H1 (cell line): ENCODE data around the gene DICER1. TPM values are rescaled to one million over a fixed set of nuclear protein-coding genes. Genes with fewer than 3 reads are reported as not detected.

Experiments used
- BCL11A ChIP-seq, 2 experiments: IDR thresholded peaks; one replicate each; pipeline ENCODE4 v1.6.1; 2011; ENCODE audit warnings: low read depth in 2 of 2, low read length in 2 of 2, mild to moderate bottlenecking in 2 of 2
- EP300 ChIP-seq, 2 experiments: IDR thresholded peaks; 1 replicate in 1 of 2; 2 replicates in 1 of 2; pipeline ENCODE4 v1.6.1; 2011 to 2012; ENCODE audit warnings: low read depth in 2 of 2, low read length in 2 of 2, mild to moderate bottlenecking in 2 of 2, borderline replicate concordance in 1 of 2, inconsistent platforms in 1 of 2, moderate library complexity in 1 of 2
- EZH2 ChIP-seq: fragments of 200-600 bp; sonication (generic); IDR thresholded peaks from 2 replicates; pipeline ENCODE4 v1.7.1; 2012; ENCODE audit warnings: low read depth, mild to moderate bottlenecking, moderate library complexity, low read length, inconsistent platforms; ENCODE audit not compliant: severe bottlenecking
- NANOG ChIP-seq: IDR thresholded peaks from 2 replicates; pipeline ENCODE4 v1.6.1; 2011; ENCODE audit warnings: low read length, low read depth, mild to moderate bottlenecking, inconsistent platforms; ENCODE audit not compliant: insufficient read depth, poor library complexity, severe bottlenecking
- SP1 ChIP-seq: IDR thresholded peaks from 2 replicates; pipeline ENCODE4 v1.6.1; 2011; ENCODE audit warnings: low read depth, low read length
- polyA plus RNA-seq, 7 experiments: library from polyadenylated mRNA; depleted of rRNA in 3 of 7; stranded (reverse) in 5 of 7; unstranded in 2 of 7; fragments of >200 nt in 5 of 7; fragments of 200-250 nt in 2 of 7; gene quantifications; 1 replicate in 5 of 7; 2 replicates in 1 of 7; 4 replicates in 1 of 7; pipeline versions ENCODE4 v1.2.1 to v1.2.3, GENCODE V29; 2011 to 2013; ENCODE audit warnings: missing spikeins in 2 of 7, mixed read lengths in 2 of 7
- total RNA-seq: library from RNA; stranded (reverse); fragmentation: NEBNext Ultra II Directional; extraction: Animal tissue kit (Norgen Biotek cat#: 25700); gene quantifications from 2 replicates; pipeline ENCODE4 v1.2.1, GENCODE V29; 2021

Gene DICER1
- total and polyA plus RNA-seq, 2 of the 8 experiments (the other 6 are each of a cell fraction or from before 2014, with no cell fraction given) = 11.9 to 61.8 TPM

DNA sequence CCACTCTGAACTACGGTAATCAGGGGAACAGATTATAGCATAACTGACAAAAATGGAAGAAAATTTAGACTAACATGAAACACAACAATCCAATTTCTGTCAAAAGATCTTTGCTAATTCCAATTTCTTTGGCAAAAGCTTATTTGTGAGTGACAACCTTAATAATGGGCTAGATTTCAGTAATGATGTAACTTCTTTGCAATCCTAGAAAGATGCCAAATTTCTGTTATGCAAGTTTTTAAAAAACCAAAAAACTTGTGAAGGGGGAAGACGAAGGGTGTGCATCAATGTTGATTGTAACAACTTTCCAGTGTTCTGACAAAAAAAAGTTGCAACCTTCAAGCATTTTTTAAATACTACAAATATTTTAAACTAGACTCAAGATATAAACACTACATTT is 59.9 kb downstream of the DICER1 start (continued):
- no peak for TF ChIP-seq NANOG
- TF ChIP-seq SP1 = no peak
- TF ChIP-seq BCL11A (IDR thresholded peaks at IDR 0.05; ENCODE audit: low read depth in 2 of 2, low read length in 2 of 2) = no peak
- no peak for TF ChIP-seq EP300 (IDR thresholded peaks at IDR 0.05; ENCODE audit: borderline replicate concordance in 1 of 2, low read depth in 2 of 2, low read length in 2 of 2)
- no peak for TF ChIP-seq EZH2
